GM06990 (cell line): Measurements from ENCODE around the gene BLNK.

Experiments used
- DNase-seq: peaks from one replicate; pipeline ENCODE4 v3.0.0-alpha.2; 2011; ENCODE audit not compliant: insufficient read length; ENCODE audit errors: extremely low read depth
- H3K27me3 ChIP-seq: replicated peaks from 2 replicates; pipeline ENCODE4 v1.6.0; 2011; ENCODE audit warnings: low read length; ENCODE audit not compliant: control insufficient read depth, insufficient read depth
- H3K36me3 ChIP-seq: 2 replicates; pipeline ENCODE4 v1.5.1; 2011; ENCODE audit warnings: low read length; ENCODE audit not compliant: control insufficient read depth, insufficient read depth
- H3K4me3 ChIP-seq: replicated peaks from 2 replicates; pipeline ENCODE4 v1.5.1; 2011; ENCODE audit warnings: low read depth, mild to moderate bottlenecking, control low read depth, low read length
- CTCF ChIP-seq: IDR thresholded peaks from 2 replicates; pipeline ENCODE4 v1.5.1; 2011; ENCODE audit warnings: low read length, control low read depth, mild to moderate bottlenecking, inconsistent platforms; ENCODE audit not compliant: insufficient read depth, poor library complexity, severe bottlenecking

Gene BLNK

GRCh38 chr10:96301616-96302015 is 30.2 kb upstream of the BLNK start:
- DNase-seq, result no peak
- Histone ChIP-seq H3K36me3 (no peaks in the 10 kb centered on the region), H3K4me3 (no peak overlapping the region), H3K27me3 (no peaks in the 10 kb centered on the region)
- TF ChIP-seq CTCF, result no peak

GRCh38 chr10:96299383-96299782 is 28.0 kb upstream of the BLNK start:
- DNase-seq, result no peak
- H3K36me3 ChIP-seq, result no peaks in the 10 kb centered on the region
- no peak for TF ChIP-seq CTCF
- no peaks in the 10 kb centered on the region for H3K27me3 ChIP-seq
- H3K4me3 ChIP-seq, result no peak overlapping the region

- Histone ChIP-seq H3K36me3 (no peaks in the 10 kb centered on the region), H3K27me3 (no peaks in the 10 kb centered on the region), H3K4me3 (no peak overlapping the region)
- TF ChIP-seq CTCF, result no peak
- DNase-seq, result no peak
These were observed 27.0 kb upstream of the BLNK start for GRCh38 chr10:96298362-96298761.

- no peak for DNase-seq
- no peak for TF ChIP-seq CTCF
- no peaks in the 10 kb centered on the region for H3K27me3 ChIP-seq
- no peak overlapping the region for H3K4me3 ChIP-seq
- no peaks in the 10 kb centered on the region for H3K36me3 ChIP-seq
These were observed 26.1 kb upstream of the BLNK start for GRCh38 chr10:96297486-96297885.

GRCh38 chr10:96295475-96295874 is 24.1 kb upstream of the BLNK start:
- H3K27me3 ChIP-seq, result no peaks in the 10 kb centered on the region
- H3K4me3 ChIP-seq, result no peak overlapping the region
- no peak for DNase-seq
- TF ChIP-seq CTCF, result no peak
- H3K36me3 ChIP-seq, result no peaks in the 10 kb centered on the region
